NCI-H128 (cell line): Measurements from ENCODE around the gene FAM168A.

ENCODE experiments used
- DNase-seq: peaks from one replicate; lab custom pipeline; 2025; ENCODE audit not compliant: unreplicated experiment; lab: John Stamatoyannopoulos, UW

FAM168A gene

GRCh38 chr11:73404048-73404447 is 193.9 kb downstream of the FAM168A start:
- DNase-seq, result no peak

GRCh38 chr11:73403541-73403940 is 194.4 kb downstream of the FAM168A start:
- no peak for DNase-seq

GRCh38 chr11:73402834-73403185 is 195.1 kb downstream of the FAM168A start:
- no peak for DNase-seq

- DNase-seq, result no peak
Measured at GRCh38 chr11:73401924-73402833, 195.7 kb downstream of the FAM168A start.

- DNase-seq, result no peak
Measured at GRCh38 chr11:73401217-73401923, 196.5 kb downstream of the FAM168A start.

- no peak for DNase-seq
Measured at GRCh38 chr11:73400293-73400692, 197.6 kb downstream of the FAM168A start.

GRCh38 chr11:73399636-73400035 is 198.3 kb downstream of the FAM168A start:
- no peak for DNase-seq

- no peak for DNase-seq
Measured at GRCh38 chr11:73399159-73399590, 198.7 kb downstream of the FAM168A start.

- no peak for DNase-seq
Measured at GRCh38 chr11:73398721-73399120, 199.2 kb downstream of the FAM168A start.

- no peak for DNase-seq
Measured at GRCh38 chr11:73398132-73398526, 199.8 kb downstream of the FAM168A start.

GRCh38 chr11:73397468-73398131 is 200.3 kb downstream of the FAM168A start:
- no peak for DNase-seq

GRCh38 chr11:73396985-73397384 is 200.9 kb downstream of the FAM168A start:
- no peak for DNase-seq

- no peak for DNase-seq
Measured at GRCh38 chr11:73396251-73396930, 201.5 kb downstream of the FAM168A start.

- no peak for DNase-seq
Measured at GRCh38 chr11:73395297-73396208, 202.4 kb downstream of the FAM168A start.

GRCh38 chr11:73394416-73395296 is 203.3 kb downstream of the FAM168A start:
- DNase-seq, result no peak

- peak; percentile 27 for DNase-seq
Measured at GRCh38 chr11:73393479-73394415, 204.2 kb downstream of the FAM168A start.

- no peak for DNase-seq
Measured at GRCh38 chr11:73393011-73393380, 204.9 kb downstream of the FAM168A start.
